ENCODE measurements around the gene GCGR. TPM values are rescaled to one million over a fixed set of nuclear protein-coding genes. Genes with fewer than 3 reads are reported as not detected.

Gene GCGR
- not detected for total RNA-seq

- Histone ChIP-seq H3K27ac (no peak within 1 kb of the TSS), H3K4me3 (peak within 1 kb of the TSS; percentile 8 to 22), H3K4me1 (peaks cover 6% of the 10 kb centered on the region), H3K36me3 (no peaks in the 10 kb centered on the region), H3K9me3 (no peaks in the 10 kb centered on the region), H3K27me3 (peaks cover 20% of the 10 kb centered on the region)
- no peak for DNase-seq (ENCODE audit: extremely low spot score in 2 of 2)
- intact Hi-C loops (cut with DNase I) = no loop called here
- TF ChIP-seq POLR2AphosphoS5 (IDR thresholded peaks at IDR 0.05; ENCODE audit: insufficient read depth in 1 of 2, low read depth in 1 of 2) = no peak
- TF ChIP-seq POLR2A (IDR thresholded peaks at IDR 0.05) = no peak
Observed at GRCh38 chr17:81803728-81804558, at the start of gene GCGR. TSS of gene GCGR (plus strand) at chr17:81804150. CDS start at chr17:81809019, 4,869 bp downstream.

GRCh38 chr17:81792675-81793615 is 11.0 kb upstream of the GCGR start:
- intact Hi-C loops (cut with DNase I) = no loop called here
- H3K4me1 ChIP-seq = no peaks in the 10 kb centered on the region

GRCh38 chr17:81794074-81794476 is 9.9 kb upstream of the GCGR start:
- Histone ChIP-seq H3K4me1 (no peaks in the 10 kb centered on the region), H3K9me3 (no peaks in the 10 kb centered on the region), H3K27me3 (no peaks in the 10 kb centered on the region), H3K36me3 (no peaks in the 10 kb centered on the region), H3K4me3 (no peak overlapping the region), H3K27ac (no peak overlapping the region)
- DNase-seq (ENCODE audit: extremely low spot score in 2 of 2) = no peak
- intact Hi-C loops (cut with DNase I) = no loop called here
- no peak for TF ChIP-seq POLR2AphosphoS5 (IDR thresholded peaks at IDR 0.05; ENCODE audit: insufficient read depth in 1 of 2, low read depth in 1 of 2)
- TF ChIP-seq CTCF (IDR thresholded peaks at IDR 0.05) = no peak
- no peak for TF ChIP-seq POLR2A (IDR thresholded peaks at IDR 0.05)

More at GRCh38 chr17:81792675-81793615, 11.0 kb upstream of the GCGR start:
- Histone ChIP-seq H3K9me3 (no peaks in the 10 kb centered on the region), H3K36me3 (no peaks in the 10 kb centered on the region), H3K27ac (no peak overlapping the region), H3K4me3 (no peak overlapping the region), H3K27me3 (no peaks in the 10 kb centered on the region)
- TF ChIP-seq POLR2AphosphoS5 (IDR thresholded peaks at IDR 0.05; ENCODE audit: insufficient read depth in 1 of 2, low read depth in 1 of 2) = no peak
- TF ChIP-seq CTCF (IDR thresholded peaks at IDR 0.05) = no peak
- no peak for TF ChIP-seq POLR2A (IDR thresholded peaks at IDR 0.05)
- DNase-seq (ENCODE audit: extremely low spot score in 2 of 2) = no peak

GRCh38 chr17:81794509-81794908 is 9.4 kb upstream of the GCGR start:
- no peaks in the 10 kb centered on the region for H3K27me3 ChIP-seq
- no peaks in the 10 kb centered on the region for H3K36me3 ChIP-seq
- no peak overlapping the region for H3K4me3 ChIP-seq
- no peak overlapping the region for H3K27ac ChIP-seq
- TF ChIP-seq POLR2A (IDR thresholded peaks at IDR 0.05) = no peak
- TF ChIP-seq POLR2AphosphoS5 (IDR thresholded peaks at IDR 0.05; ENCODE audit: insufficient read depth in 1 of 2, low read depth in 1 of 2) = no peak
- TF ChIP-seq CTCF (IDR thresholded peaks at IDR 0.05) = no peak
- no peaks in the 10 kb centered on the region for H3K4me1 ChIP-seq
- H3K9me3 ChIP-seq = no peaks in the 10 kb centered on the region
- intact Hi-C loops (cut with DNase I) = no loop called here
- no peak for DNase-seq (ENCODE audit: extremely low spot score in 2 of 2)

DNA sequence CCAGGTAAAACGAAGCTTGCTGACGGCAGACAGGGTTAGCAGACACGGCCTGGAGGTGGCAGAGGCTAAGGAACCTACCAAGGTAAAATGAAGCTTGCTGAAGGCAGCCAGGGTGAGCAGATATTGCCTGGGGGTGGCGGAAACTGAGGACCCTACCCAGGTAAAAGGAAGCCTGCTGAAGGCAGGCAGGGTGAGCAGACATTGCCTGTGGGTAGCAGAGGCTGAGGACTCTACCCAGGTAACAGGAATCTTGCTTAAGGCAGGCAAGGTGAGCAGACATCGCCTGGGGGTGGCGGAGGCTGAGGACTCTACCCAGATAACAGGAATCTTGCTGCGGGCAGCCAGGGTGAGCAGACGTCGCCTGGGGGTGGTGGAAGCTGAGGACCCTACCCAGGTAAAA is 2.6 kb upstream of the GCGR start:
- no peak for TF ChIP-seq CTCF (IDR thresholded peaks at IDR 0.05)
- TF ChIP-seq POLR2AphosphoS5 (IDR thresholded peaks at IDR 0.05; ENCODE audit: insufficient read depth in 1 of 2, low read depth in 1 of 2) = no peak
- TF ChIP-seq POLR2A (IDR thresholded peaks at IDR 0.05) = no peak
- Histone ChIP-seq H3K4me1 (peaks cover 6% of the 10 kb centered on the region), H3K9me3 (no peaks in the 10 kb centered on the region), H3K27ac (no peak overlapping the region), H3K36me3 (no peaks in the 10 kb centered on the region), H3K27me3 (peaks cover 20% of the 10 kb centered on the region), H3K4me3 (no peak overlapping the region)
- no peak for DNase-seq (ENCODE audit: extremely low spot score in 2 of 2)
- intact Hi-C loops (cut with DNase I) = no loop called here

All from vagina (tissue), 2 donors.